ENCODE measurements around the gene GSTA4.

GSTA4 gene, protein sequence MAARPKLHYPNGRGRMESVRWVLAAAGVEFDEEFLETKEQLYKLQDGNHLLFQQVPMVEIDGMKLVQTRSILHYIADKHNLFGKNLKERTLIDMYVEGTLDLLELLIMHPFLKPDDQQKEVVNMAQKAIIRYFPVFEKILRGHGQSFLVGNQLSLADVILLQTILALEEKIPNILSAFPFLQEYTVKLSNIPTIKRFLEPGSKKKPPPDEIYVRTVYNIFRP
- total RNA-seq: 0.10 to 1.9 (median 0.46) reads per million in 17 experiments

DNA sequence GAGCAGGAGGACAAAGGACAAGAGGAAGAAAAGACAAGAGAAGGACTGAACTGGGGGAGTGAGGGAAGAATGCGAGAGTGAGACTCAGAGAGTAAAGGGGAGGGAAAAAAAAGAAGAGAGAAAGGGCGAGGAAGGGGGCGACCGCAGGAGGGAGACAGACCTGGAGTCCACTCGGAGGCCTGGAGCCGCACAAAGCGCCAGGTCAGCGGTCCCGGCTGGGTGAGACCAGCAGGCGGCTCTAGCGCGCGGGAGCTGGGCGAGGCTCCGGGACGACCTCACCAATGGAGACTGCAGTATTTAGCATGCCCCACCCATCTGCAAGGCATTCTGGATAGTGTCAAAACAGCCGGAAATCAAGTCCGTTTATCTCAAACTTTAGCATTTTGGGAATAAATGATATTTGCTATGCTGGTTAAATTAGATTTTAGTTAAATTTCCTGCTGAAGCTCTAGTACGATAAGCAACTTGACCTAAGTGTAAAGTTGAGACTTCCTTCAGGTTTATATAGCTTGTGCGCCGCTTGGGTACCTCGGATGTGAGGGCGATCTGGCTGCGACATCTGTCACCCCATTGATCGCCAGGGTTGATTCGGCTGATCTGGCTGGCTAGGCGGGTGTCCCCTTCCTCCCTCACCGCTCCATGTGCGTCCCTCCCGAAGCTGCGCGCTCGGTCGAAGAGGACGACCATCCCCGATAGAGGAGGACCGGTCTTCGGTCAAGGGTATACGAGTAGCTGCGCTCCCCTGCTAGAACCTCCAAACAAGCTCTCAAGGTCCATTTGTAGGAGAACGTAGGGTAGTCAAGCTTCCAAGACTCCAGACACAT is at the start of gene GSTA4:
Gene GSTA4, minus strand, starts transcription at position 196 of the 824 bp plus-strand sequence. CDS start 1,041 bp downstream, outside the sequence.
- DNase-seq: peak; percentile 95 to 98 (median 98)

DNA sequence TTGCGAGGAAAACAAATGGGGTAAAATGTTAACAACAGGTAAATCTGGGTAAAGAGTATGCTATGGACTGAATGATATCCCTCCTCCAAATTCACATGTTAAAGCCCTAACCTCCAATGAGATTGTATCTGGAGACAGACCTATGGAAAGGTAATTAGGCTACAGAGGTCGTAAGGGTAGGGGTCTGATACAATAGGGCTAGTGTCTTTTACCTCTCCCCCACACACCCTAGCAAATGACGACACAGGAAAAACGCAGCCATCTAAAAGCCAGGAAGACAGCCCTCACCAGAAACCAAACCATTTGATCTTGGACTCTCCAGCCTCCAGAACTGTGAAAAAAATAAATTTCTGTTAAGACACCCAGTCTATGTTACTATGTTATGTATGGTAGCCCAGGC is 49.5 kb upstream of the GSTA4 start:
- no peak for DNase-seq

DNA sequence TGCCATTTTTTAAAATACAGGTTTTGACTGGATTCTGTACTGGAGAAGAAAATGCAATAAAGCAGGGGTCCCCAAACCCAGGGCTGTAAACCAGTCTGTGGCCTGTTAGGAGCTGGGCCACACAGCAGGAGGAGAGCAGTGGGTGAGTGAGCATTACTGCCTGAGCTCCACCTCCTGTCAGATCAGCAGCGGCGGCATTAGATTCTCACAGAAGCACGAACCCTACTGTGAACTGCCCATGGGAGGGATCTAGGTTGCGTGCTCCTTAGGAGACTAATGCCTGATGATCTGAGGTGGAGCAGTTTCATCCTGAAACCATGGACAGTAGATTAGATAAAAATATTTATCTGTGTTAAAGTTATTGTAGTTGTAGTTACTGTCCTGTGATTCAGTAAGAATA is 49.0 kb upstream of the GSTA4 start:
- no peak for DNase-seq

DNA sequence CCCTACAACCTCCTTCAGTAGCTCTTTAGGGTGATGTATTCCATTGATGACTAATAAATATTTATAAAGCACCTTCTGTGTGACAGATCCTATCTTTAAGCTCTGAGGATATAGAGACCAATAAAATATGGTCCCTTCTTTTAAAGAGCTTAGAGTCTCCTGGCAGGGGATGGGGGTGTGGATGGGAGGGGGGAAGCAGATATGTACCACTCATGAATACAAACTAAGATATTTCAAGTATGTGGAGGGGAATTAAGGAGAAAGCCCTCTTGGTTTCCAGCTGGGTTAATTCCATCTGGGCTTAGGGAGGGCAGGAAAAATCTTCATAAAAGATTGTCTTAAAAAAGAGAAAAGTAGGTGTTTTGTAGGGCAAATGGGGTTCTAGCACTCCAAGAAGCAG is 48.5 kb upstream of the GSTA4 start:
- DNase-seq: no peak

DNA sequence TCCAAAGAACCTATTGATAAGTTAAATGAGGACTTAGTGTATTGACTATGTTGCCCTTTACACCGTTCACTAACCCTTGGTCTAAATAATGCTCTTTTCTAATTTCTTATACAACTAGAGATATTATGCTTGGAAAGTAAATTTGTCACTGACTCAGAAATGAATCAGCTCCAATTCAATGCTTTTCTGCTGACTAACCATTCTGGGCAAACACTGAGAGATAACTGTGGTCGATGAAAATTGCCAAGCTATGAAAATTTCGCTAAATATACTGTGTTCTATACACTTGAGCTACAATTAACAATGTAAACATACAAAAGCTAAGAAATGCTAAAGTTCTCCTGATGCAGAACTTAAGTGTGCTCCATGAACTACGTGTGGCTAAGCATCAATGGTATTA is 47.0 kb upstream of the GSTA4 start:
- no peak for DNase-seq

DNA sequence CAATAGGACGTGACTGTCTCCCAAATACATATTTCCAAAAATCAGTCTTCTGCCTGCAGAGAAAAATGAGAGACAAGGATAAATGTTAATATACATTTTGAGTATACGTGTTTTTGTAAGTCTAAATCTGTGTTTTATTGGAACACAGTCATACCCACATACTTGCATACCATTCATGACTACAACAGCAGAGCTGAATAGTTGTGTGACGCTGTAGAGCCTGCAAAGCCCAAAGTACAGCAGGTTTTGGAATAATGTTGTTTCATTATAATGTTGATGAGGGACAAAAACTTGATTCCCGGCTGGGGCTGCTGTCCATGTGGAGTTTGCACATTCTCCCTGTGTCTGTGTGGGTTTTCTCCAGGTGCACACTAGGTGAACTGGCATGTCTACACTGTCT is 46.3 kb upstream of the GSTA4 start:
- DNase-seq: no peak

DNA sequence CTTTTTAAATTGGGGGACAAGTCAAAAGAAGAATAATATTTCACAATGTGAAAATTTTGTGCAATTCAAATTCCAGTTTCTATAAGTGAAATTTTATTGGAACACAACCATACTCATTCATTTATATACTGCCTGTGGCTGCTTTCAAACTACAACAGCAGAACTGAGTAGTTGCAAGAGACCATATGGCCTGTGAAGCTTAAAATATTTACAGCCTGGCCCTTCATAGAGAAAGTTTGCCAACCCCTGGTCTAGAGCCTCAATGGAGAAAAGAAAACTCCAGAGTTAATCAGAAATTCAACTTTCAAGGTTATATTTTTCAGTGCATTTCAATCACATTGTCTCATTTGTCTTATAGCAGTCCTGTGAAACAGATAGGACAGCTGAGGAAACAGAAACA is 43.5 kb upstream of the GSTA4 start:
- no peak for DNase-seq

DNA sequence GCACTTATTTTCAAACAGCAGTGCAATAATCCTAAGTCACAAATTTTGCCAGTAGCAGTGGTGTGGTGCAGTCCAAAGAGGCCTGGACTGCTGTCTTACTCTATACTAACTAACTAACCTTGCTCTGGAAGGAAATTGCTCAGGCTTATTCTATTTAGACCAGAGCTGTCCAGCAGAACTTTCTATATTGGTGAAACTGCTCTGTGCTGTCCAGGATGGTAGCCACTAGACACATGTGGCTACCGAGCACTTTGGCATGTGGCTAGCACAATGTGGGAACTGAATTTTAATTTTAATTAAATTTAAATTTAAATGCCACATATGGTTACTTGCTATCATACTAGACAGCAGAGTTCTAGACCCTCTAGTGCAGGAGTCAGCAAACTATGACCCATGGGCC is 43.1 kb upstream of the GSTA4 start:
- DNase-seq: no peak

DNA sequence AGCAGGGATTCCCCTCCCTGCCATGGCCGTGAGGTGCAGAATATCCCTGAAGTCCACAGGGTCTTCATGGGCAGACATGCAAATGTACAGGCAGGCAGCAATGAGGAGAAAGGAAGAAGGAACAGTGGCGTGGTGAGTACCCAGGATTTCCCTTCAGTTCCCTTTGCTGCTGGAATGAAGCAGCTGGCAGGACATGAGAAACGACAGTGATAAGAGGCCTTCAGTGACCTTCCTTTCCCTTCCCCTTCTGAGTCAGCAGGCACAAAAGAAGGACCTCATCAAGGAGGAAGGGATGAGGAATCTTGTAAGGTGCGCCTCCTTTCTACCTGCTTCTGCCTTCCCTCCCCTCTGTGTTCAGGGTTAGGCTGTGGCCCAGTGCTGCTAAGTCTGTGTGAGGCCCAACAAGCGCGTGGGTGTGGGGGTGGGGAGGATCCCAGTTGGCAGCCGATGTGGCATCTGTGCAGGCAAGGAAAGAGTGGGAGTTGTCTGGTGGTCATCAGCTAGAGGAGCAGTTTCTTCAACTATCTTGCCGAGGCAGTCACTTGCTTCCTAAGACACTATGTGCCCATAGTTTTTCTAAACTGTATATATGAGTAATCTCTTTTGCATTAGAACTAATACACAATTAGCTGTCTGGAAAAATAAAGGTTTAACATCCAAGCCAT is 40.6 kb upstream of the GSTA4 start:
- DNase-seq: peak in 2 of 4 experiments; percentile 13 to 22

DNA sequence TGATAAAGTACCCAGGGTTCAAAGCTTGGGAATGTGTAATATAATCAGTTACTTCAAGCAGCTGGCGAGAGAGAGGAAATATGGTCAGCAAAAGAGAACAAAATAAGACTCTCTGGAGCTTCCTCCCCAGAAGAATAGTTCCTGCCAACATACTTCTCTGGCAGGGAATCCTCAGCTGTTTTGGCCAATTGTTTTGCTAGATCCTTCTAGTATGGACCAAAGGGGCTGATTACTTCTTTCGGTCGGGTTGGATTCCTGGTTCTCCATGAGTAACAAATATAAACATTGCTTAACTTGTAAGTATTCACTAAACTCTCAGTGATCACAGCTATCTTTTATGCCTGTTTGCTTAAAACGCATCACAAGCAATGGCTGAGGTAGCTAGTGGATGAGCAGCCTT is 38.7 kb upstream of the GSTA4 start:
- no peak for DNase-seq

DNA sequence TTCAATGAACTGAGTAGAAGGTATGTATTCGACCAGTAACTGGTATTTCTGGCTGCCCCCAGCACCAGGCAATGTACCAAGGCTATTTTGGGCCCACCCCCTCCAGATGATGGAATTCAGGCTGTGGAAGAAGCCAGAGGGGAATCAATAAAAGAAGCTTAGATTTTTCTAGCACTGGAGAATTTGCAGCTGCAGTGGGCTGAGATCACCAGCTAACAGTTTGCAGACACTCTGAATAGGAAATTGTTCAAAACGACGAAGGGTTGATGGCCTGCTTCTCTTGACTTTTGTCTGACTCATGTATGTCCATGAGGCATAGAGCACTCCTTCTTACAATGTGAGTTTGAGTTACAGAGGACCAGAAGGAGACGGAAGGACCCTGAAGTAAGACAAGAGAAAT is 37.8 kb upstream of the GSTA4 start:
- no peak for DNase-seq

DNA sequence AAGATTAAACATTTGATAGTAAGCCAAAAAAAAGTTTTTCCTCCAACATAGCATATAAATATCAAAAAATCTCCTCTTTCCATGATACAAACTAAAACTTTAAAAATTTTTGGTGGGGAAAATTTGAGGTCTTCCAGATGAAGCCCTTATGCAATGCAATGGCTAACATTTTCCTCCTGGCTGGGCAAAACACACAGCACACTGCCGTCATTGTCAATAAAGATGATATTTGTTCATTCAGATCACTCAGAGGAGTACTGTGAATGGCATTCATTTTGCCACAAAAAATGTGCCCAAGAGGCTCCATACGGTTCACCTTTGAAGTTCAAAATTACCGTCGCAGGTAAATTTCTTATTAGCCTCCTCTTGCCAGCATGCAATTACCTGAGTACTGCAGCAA is 36.2 kb upstream of the GSTA4 start:
- DNase-seq: no peak

DNA sequence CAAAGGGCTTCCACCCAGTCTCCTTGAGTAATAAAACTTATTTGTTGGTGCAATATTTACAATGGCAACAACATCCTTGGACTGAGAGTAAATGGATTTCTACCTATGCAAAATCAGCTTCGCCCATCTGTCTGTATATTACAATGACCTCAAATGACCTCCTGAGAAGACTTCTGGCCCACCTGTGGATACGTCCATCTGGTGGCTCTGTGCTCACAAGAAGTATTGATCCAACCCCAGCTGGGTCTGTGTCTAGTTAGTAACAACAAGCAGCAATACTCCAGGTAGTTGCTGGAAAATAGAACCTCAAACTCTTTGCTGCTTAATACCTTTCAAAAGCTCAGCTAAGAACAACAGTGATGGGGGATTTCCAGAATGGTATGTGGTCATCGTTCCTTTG is 34.7 kb upstream of the GSTA4 start:
- DNase-seq: no peak

DNA sequence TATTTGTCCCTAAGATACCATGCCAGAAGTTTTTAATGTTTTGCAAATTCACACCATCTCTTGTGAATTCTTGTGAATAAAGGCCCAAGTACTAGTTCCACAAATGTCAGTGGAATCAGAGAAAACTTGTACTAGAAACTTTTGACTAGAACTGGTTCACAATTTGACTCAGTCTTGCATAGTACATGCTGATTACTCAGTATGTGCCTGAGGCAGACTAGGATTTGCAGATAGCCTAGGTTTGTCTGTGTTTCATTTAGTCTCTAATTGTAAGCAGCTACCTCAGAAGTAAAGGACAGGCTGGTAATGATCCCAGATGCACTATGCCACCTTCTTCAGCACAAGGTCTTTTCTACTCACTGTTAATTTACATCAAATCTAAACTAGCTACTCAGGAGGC is 34.2 kb upstream of the GSTA4 start:
- DNase-seq: no peak

DNA sequence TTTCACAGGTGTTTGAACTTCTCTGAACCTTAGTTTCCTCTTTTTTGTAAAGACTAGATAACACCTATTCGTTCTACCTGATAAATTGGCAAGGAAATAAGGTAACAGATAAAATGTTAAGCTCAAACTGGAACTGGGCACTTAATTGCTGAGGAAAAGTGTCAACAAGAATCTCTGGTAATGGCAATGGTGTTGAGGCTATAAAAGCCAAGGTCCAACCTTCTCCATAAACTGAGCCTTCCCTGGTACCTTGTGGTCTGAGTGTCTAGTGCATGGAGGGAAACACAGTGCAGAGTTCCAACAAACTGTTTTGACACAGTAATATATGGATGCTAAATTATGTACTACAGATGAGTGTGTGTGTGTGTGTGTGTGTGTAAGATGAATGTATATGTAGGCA is 33.4 kb upstream of the GSTA4 start:
- DNase-seq: no peak

DNA sequence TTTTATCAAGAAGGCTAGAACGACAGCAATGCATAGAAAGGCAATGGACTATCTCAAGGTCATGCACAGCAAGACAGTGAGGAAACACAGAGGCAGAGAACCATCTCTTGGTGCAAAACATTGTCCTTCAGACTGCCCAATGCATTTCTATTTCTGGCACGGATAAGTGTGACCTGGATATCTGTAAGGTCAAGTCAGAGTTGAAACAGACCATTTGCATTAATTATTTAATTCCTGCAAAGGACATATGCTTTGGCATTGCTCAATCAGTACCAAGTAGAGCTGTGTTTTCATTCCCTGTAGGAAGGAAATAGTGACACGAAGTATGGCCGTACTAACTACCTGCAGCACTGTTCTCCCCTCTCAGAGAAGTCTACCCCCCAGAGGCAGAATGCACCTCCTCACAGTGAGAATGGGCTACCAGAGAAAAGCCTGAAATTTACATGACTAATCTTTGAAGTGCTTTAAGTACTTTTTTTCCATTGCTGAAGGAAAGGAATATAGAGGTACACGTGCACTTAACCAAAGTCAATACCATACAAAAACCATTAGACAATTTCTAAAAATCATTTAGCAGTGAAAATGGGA is 32.1 kb upstream of the GSTA4 start:
- DNase-seq: no peak

DNA sequence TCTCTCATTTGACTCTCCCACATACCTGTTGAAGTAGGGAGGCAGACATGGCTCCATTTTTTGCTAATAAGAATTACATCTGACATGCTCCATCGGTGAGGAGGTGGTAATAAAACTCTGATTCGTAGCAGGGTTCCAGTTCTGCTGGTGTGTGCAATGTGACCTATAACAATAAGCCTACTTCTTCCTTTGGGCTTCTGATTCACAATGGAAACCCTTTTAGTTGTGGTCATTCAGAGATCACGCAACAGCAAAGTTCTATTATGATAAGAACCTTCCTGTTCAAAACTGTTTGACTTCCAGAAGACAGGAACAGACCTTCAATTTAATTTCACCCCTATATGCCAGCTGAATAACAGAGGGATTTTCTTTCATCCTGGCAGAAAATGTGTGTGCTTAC is 31.4 kb upstream of the GSTA4 start:
- peak in 1 of 4 experiments; percentile 13 for DNase-seq

DNA sequence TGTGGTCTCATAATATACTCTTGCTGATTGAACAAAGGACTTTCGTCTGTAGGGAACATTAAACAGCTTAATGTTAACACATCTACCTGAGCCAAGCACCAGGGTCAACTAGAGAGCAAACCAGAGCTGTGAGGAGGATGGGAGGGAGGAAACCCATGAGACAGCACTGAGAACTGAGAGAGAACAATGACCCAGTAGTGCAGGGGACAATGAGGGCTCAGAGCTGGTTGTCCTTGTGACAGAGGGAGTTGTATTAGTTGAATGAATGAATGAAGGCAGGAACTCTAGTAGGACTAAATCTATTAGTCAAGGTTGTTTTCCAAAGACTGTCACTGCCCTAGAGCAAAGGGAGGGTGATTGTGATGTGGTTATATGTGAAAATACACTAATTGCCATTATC is 28.2 kb upstream of the GSTA4 start:
- DNase-seq: no peak

DNA sequence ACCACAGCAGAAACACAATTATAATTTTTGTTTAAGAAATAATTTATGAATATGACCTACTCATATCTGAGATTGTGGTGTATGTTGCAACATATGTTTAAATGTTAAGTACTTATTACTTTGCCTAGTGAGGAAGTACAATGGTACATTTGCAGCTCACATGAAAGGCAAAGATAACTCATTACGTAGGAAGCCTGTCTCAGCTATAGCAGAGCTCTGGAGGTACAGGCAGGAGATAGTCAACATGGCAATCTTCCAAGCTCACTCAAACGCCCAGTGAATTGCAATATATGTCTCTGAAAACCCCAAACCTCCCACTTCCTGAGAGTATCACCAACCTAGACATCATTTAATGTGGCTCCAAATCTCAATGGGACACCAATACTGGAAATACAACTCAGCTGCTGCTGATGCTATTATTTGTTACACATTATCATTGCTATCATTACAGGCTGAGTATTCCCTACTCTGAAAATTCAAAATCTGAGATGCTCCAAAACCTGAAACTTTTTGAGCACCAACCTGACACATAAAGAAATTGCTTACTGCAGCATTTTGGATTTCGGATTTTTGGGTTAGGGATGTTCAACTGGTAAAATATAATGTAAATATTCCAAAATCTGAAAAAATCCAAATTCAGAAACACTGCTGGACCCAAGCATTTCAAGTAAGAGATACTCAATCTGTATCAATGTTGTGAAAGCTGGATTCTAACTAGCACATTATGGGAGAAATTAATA is 25.1 kb upstream of the GSTA4 start:
- DNase-seq: peak; percentile 29 to 77 (median 48)

DNA sequence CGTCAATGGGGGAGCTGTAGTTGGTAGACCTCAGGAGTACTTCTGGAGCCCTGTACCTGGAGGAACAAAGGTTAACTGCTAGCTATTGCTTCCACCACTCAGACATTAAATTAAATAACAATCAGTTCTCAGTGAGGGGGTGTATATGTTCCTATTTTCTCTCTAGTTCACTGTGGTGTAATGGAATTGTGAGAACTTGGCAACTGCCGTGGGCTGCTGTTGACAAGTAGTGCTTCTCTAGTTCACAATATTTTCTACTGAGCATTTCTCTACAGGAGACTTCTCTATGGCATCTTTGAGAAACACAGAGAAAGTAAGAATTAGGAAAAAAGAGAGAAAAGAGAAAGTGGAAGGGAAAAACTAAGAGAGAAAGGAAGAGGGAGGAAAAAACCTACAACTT is 23.4 kb upstream of the GSTA4 start:
- peak; percentile 40 to 63 (median 51) for DNase-seq

DNA sequence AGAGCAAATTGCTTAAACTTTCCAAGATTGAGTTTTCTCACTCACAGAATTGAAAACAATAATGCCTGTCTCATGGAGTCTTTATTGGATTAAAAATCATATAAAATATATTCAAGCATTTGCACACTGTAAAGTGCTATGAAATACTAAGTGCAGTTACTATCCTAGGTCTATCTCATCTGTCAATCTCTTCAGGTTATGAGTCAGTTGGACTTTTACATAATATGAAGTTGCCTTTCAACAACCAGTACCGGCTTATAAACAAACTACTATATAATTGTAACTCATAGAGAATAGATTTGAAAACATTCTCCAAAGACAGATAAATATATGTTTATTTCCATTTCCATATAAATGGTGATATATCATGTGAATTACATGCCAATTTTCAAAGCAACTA is 20.4 kb upstream of the GSTA4 start:
- DNase-seq: no peak

DNA sequence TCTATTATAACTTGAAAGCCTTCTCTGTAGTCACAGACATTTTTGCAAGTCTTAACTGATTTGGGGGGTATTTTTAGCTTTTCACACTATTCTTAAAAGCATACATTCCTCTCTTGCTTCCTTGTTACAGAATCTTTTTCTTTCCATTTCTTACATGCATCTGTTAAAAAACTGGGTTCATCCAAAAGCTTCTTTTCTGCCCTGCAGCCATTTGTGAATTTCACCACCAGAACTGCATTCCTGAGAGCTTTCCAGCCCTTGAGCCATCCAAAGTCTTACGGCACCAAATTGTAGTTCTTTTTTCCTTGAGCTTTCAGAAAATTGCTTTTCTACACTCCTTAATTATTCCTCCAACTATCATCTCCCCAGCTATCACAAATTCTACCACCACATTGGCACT is 19.7 kb upstream of the GSTA4 start:
- no peak for DNase-seq

DNA sequence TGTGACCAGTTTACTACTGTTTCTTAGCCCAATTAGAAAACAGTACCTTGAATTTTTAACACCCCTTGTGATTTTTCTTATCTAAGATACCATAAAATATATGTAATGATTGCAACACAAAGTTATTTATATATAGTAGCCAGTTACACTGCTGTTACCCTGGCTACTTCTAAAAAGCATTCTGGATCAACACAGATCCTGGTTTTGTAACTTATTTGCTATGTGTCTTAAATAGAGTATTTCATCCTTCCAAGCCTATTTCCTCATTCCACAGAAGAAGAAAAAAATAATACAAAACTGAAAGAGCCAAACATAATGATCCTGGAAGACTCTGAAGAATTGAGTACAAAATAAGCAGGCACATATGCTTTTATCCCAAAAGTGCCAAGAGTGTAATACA is 19.0 kb upstream of the GSTA4 start:
- DNase-seq: peak in 2 of 4 experiments; percentile 3 to 31

All from suppressor macrophage (primary cell).